Endothelial cell of umbilical vein (primary cell): ENCODE measurements around the gene HOXA11. TPM values are rescaled to one million over a fixed set of nuclear protein-coding genes. Genes with fewer than 3 reads are reported as not detected.

Experiments
- BruUV-seq: library from RNA; stranded (reverse); fragments of 400-500 nt; replicated peaks from 2 replicates; lab custom pipeline; 2021; lab: Mats Ljungman, UMichigan
- CTCF ChIA-PET: fragments of 300-600, 350-600 bp; sonication (Branson Sonifier 250); formaldehyde crosslinking; loops from one replicate; lab custom pipeline; 2021; ENCODE audit warnings: antibody characterized with exemption, inconsistent platforms; lab: Charles Lee
- POLR2A ChIA-PET: fragments of 300-600, 350-600 bp; sonication (Branson Sonifier 250); formaldehyde crosslinking; loops from one replicate; lab custom pipeline; 2021; ENCODE audit warnings: antibody characterized with exemption, inconsistent platforms; lab: Charles Lee
- DNase-seq: peaks from one replicate; pipeline ENCODE4 v3.0.0-alpha.2; 2011; ENCODE audit warnings: low read depth, low spot score
- FAIRE-seq: peaks from 2 replicates; lab custom pipeline; 2011; peaks lifted over from hg19 to GRCh38; lab: Jason Lieb, UNC
- H2AFZ ChIP-seq: 2 replicates; pipeline ENCODE4 v1.6.0; 2012; ENCODE audit warnings: low read depth, low read length, control low read depth, inconsistent platforms
- H3K27ac ChIP-seq: 2 replicates; pipeline ENCODE4 v1.5.1; 2011; ENCODE audit warnings: low read depth, mild to moderate bottlenecking, control low read depth, low read length, moderate library complexity; ENCODE audit not compliant: insufficient read depth
- H3K27me3 ChIP-seq, 2 experiments: 2 replicates each; pipeline versions ENCODE4 v1.6.0 to v1.6.1; 2011; ENCODE audit warnings: low read length in 2 of 2, mixed read lengths in 1 of 2; ENCODE audit not compliant: control insufficient read depth in 2 of 2, insufficient read depth in 2 of 2
- H3K36me3 ChIP-seq, 2 experiments: 2 replicates in 1 of 2; 3 replicates in 1 of 2; pipeline ENCODE4 v1.5.1; 2011; ENCODE audit warnings: low read length in 2 of 2, mild to moderate bottlenecking in 1 of 2, moderate library complexity in 1 of 2; ENCODE audit not compliant: control insufficient read depth in 2 of 2, insufficient read depth in 2 of 2; ENCODE audit errors: extremely low read depth in 1 of 2
- H3K4me1 ChIP-seq: 3 replicates; pipeline ENCODE4 v1.5.1; 2011; ENCODE audit warnings: mild to moderate bottlenecking, low read length; ENCODE audit not compliant: control insufficient read depth, insufficient read depth; ENCODE audit errors: extremely low read depth
- H3K4me2 ChIP-seq: 2 replicates; pipeline ENCODE4 v1.6.1; 2011; ENCODE audit warnings: low read length, control low read depth, mixed read lengths; ENCODE audit not compliant: insufficient read depth
- H3K4me3 ChIP-seq, 3 experiments: fragments of 200-600 bp in 1 of 3; sonication (generic), shearing (Covaris generic) in 1 of 3; replicated peaks in 1 of 3; 2 replicates each; pipeline ENCODE4 v1.5.1; 2011 to 2016; ENCODE audit warnings: control low read depth in 3 of 3, low read length in 3 of 3, mild to moderate bottlenecking in 2 of 3, inconsistent platforms in 1 of 3, low read depth in 1 of 3, moderate library complexity in 1 of 3; ENCODE audit not compliant: insufficient read depth in 1 of 3
- H3K79me2 ChIP-seq: 2 replicates; pipeline ENCODE4 v1.6.0; 2012; ENCODE audit warnings: low read length, inconsistent platforms; ENCODE audit not compliant: control insufficient read depth, insufficient read depth
- H3K9ac ChIP-seq: replicated peaks from 2 replicates; pipeline ENCODE3; 2011; ENCODE audit warnings: low read length, control low read depth; ENCODE audit not compliant: insufficient read depth; ENCODE audit errors: extremely low read depth
- H3K9me1 ChIP-seq: replicated peaks from 3 replicates; pipeline ENCODE4 v1.6.0; 2011; ENCODE audit warnings: mild to moderate bottlenecking, low read length; ENCODE audit not compliant: control insufficient read depth, insufficient read depth; ENCODE audit errors: extremely low read depth
- H3K9me3 ChIP-seq: replicated peaks from 2 replicates; pipeline ENCODE4 v1.5.1; 2012; ENCODE audit warnings: low read length, inconsistent platforms; ENCODE audit not compliant: control insufficient read depth, insufficient read depth
- H4K20me1 ChIP-seq: replicated peaks from 2 replicates; pipeline ENCODE3; 2011; ENCODE audit warnings: mild to moderate bottlenecking, low read length; ENCODE audit not compliant: control insufficient read depth, insufficient read depth; ENCODE audit errors: extremely low read depth
- EZH2 ChIP-seq: IDR thresholded peaks from 2 replicates; pipeline ENCODE4 v1.6.1; 2012; ENCODE audit warnings: borderline replicate concordance, low read depth, mild to moderate bottlenecking, moderate library complexity, low read length, inconsistent platforms; ENCODE audit not compliant: severe bottlenecking
- FOS ChIP-seq: IDR thresholded peaks from 2 replicates; pipeline ENCODE4 v1.6.1; 2011; ENCODE audit warnings: mild to moderate bottlenecking, low read length, moderate library complexity, borderline replicate concordance; ENCODE audit not compliant: insufficient read depth
- GATA2 ChIP-seq: IDR thresholded peaks from 2 replicates; pipeline ENCODE4 v1.7.0; 2011; ENCODE audit warnings: low read depth, mild to moderate bottlenecking, moderate library complexity, mixed read lengths, low read length; ENCODE audit not compliant: insufficient read length, insufficient read depth
- JUN ChIP-seq: IDR thresholded peaks from 2 replicates; pipeline ENCODE4 v1.6.1; 2011; ENCODE audit warnings: borderline replicate concordance, low read depth; ENCODE audit not compliant: insufficient read length, insufficient read depth
- MYC ChIP-seq: IDR thresholded peaks from one replicate; pipeline ENCODE4 v1.6.1; 2011; ENCODE audit warnings: mild to moderate bottlenecking, low read depth, low read length
- POLR2A ChIP-seq: IDR thresholded peaks from 2 replicates; pipeline ENCODE4 v1.6.1; 2012; ENCODE audit warnings: low read depth, mild to moderate bottlenecking, control low read depth, low read length
- POLR2AphosphoS5 ChIP-seq: IDR thresholded peaks from 2 replicates; pipeline ENCODE4 v1.6.1; 2012; ENCODE audit warnings: low read depth, mild to moderate bottlenecking, control low read depth, low read length, moderate library complexity; ENCODE audit not compliant: insufficient read depth
- dilution Hi-C: fragments of 300-500 bp; cut with MboI; formaldehyde crosslinking; loops from one replicate; pipeline ENCODE4 v1.15.0; 2019; ENCODE audit warnings: low sequenced_read_pairs; ENCODE audit not compliant: extremely low pct_ligation_motif_present
- intact Hi-C: fragments of 100-400 bp; cut with micrococcal nuclease; formaldehyde crosslinking; loops from one replicate; pipeline ENCODE4 v1.10.0; 2022
- polyA plus RNA-seq, 4 experiments: library from polyadenylated mRNA; depleted of rRNA in 3 of 4; stranded (reverse) in 3 of 4; unstranded in 1 of 4; fragments of >200 nt; gene quantifications; 2 replicates each; pipeline versions ENCODE4 v1.2.1 to v1.2.3, GENCODE V29; 2011 to 2012; ENCODE audit warnings: missing spikeins in 1 of 4
- total RNA-seq: library from RNA; stranded (reverse); gene quantifications from 2 replicates; pipeline ENCODE4 v1.2.3, GENCODE V29; 2021
- TF ChIP-seq, protein P1 (sequence below), 2 donors: IDR thresholded peaks; 1 replicate in 1 of 2; 2 replicates in 1 of 2; pipeline ENCODE4 v1.5.1; 2011; ENCODE audit warnings: low read length in 2 of 2, mild to moderate bottlenecking in 2 of 2, moderate library complexity in 2 of 2, control low read depth in 1 of 2, inconsistent platforms in 1 of 2, low read depth in 1 of 2; ENCODE audit not compliant: insufficient read depth in 1 of 2; ENCODE audit errors: extremely low read depth in 1 of 2
- TF ChIP-seq, protein P2 (sequence below): IDR thresholded peaks from 2 replicates; pipeline ENCODE4 v1.6.1; 2011; ENCODE audit not compliant: insufficient read depth, insufficient read length

HOXA11 gene
- total and polyA plus RNA-seq, 2 donors (not counting 3 experiments of a cell fraction or from before 2014, with no cell fraction given): 10.4 to 16.7 TPM

DNA sequence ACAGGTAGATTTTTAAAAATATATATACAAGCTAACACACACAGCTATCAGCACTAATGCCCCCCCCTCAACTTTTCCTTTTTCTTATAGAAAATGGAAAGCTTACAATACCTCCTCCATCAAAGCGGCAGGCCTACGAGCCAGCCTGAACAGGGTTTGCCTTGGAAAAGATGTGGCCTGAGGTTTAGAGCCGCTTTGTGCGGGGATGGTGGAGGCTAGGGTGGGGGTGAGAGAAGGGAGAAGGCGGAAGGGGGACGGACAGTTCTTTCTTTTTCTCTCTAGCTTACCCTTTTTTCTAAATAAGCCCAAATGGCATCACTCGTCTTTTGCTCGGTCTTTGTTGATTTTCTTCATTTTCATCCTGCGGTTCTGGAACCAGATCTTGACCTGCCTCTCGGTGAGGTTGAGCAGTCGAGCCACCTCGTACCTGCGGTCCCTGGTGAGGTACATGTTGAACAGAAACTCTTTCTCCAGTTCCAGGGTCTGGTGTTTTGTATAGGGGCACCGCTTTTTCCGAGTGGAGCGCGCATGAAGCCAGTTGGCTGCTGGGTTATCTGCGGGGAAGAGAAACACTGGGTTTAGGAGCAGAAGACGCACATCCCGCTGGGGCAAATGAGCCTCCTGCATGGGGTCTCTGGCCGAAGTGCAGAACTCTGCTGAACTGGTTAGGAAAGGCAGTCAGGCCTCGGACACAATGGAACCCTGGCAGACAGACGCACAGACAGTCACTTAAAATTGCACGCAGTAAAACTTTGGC is 21.6 kb downstream of the HOXA11 start:
- Histone ChIP-seq H3K36me3 (peaks cover 3 to 7% of the 10 kb centered on the region in 2 experiments), H3K9me3 (no peaks in the 10 kb centered on the region), H3K4me3 (peak overlapping the region; percentile 63 to 98 (median 88)), H3K79me2 (peaks cover 80% of the 10 kb centered on the region), H3K9ac (peak overlapping the region; percentile 85), H3K27ac (peak overlapping the region; percentile 91), H3K4me2 (peak overlapping the region; percentile 91), H3K9me1 (no peaks in the 10 kb centered on the region), H3K4me1 (peaks cover 50% of the 10 kb centered on the region), H3K27me3 (no peaks in the 10 kb centered on the region), H2AFZ (no peak overlapping the region), H4K20me1 (no peaks in the 10 kb centered on the region)
- POLR2A ChIA-PET: no interaction called here
- intact Hi-C loops (loop anchor here (2.0 to 5.0 kb wide), 5 partner anchors 13 to 1771 kb away; partner anchors contain the start of gene HOXA2), dilution Hi-C loops (loop anchor here (10.0 to 25.0 kb wide), 3 partner anchors 309 to 976 kb away; no protein-coding TSS in a partner anchor)
- no peak for DNase-seq
- BruUV-seq: no TSS peak
- CTCF ChIA-PET: interaction anchor here (0.6 to 4.6 kb wide), 8 partner anchors 13 to 798 kb away, joined by 3 to 145 read pairs (median 38); partner anchors contain the start of genes HOXA10 and HOXA3
- TF ChIP-seq POLR2A (no peak), MYC (no peak), JUN (no peak), EZH2 (no peak), GATA2 (no peak), POLR2AphosphoS5 (no peak), FOS (no peak)
- TF ChIP-seq, protein P1, sequence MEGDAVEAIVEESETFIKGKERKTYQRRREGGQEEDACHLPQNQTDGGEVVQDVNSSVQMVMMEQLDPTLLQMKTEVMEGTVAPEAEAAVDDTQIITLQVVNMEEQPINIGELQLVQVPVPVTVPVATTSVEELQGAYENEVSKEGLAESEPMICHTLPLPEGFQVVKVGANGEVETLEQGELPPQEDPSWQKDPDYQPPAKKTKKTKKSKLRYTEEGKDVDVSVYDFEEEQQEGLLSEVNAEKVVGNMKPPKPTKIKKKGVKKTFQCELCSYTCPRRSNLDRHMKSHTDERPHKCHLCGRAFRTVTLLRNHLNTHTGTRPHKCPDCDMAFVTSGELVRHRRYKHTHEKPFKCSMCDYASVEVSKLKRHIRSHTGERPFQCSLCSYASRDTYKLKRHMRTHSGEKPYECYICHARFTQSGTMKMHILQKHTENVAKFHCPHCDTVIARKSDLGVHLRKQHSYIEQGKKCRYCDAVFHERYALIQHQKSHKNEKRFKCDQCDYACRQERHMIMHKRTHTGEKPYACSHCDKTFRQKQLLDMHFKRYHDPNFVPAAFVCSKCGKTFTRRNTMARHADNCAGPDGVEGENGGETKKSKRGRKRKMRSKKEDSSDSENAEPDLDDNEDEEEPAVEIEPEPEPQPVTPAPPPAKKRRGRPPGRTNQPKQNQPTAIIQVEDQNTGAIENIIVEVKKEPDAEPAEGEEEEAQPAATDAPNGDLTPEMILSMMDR (IDR thresholded peaks at IDR 0.05; ENCODE audit: extremely low read depth in 1 of 2, insufficient read depth in 1 of 2, low read depth in 1 of 2, low read length in 2 of 2): no peak
- TF ChIP-seq, protein P2, sequence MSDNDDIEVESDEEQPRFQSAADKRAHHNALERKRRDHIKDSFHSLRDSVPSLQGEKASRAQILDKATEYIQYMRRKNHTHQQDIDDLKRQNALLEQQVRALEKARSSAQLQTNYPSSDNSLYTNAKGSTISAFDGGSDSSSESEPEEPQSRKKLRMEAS: no peak
- FAIRE-seq: no peak
